Measurements from ENCODE around the gene LPCAT3.

The LPCAT3 gene

GRCh38 chr12:6963791-6964413 is 54.4 kb downstream of the LPCAT3 start:
- no peak for DNase-seq (ENCODE audit: low read depth)

- no peak for DNase-seq (ENCODE audit: low read depth)
Measured at GRCh38 chr12:6963016-6963731, 55.1 kb downstream of the LPCAT3 start.

GRCh38 chr12:6962285-6963015 is 55.8 kb downstream of the LPCAT3 start:
- no peak for DNase-seq (ENCODE audit: low read depth)

DNA sequence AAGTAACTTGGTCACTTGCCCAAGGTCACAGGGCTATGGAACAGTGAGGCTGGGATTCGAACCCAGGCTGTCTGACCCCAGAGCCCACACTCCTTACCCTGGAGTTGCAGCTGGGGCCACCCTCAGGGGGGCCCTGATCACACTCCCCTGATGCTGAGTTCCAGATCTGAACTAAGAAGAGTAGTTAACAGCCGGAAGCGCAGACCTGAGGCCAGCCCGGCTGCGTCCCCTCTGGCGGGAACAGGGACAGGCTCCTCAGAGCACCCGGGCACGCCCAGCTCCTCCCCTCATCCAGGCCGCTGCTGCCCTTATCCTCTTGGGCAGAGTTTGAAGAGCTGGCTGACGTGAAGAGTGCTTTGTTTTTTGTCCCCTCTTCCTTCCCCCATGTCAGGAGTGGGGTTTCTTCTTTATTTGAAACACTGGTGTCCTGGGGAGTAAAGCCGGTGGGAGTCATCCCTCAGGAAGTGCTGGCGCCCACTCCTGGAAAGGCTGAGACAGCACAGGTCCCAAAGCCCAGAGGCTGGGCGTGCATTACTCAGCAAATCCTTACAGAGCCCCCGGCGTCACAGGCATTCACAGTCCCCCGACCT is 56.5 kb downstream of the LPCAT3 start:
- DNase-seq (ENCODE audit: low read depth): no peak

- no peak for DNase-seq (ENCODE audit: low read depth)
Measured at GRCh38 chr12:6961278-6961694, 57.0 kb downstream of the LPCAT3 start.

DNA sequence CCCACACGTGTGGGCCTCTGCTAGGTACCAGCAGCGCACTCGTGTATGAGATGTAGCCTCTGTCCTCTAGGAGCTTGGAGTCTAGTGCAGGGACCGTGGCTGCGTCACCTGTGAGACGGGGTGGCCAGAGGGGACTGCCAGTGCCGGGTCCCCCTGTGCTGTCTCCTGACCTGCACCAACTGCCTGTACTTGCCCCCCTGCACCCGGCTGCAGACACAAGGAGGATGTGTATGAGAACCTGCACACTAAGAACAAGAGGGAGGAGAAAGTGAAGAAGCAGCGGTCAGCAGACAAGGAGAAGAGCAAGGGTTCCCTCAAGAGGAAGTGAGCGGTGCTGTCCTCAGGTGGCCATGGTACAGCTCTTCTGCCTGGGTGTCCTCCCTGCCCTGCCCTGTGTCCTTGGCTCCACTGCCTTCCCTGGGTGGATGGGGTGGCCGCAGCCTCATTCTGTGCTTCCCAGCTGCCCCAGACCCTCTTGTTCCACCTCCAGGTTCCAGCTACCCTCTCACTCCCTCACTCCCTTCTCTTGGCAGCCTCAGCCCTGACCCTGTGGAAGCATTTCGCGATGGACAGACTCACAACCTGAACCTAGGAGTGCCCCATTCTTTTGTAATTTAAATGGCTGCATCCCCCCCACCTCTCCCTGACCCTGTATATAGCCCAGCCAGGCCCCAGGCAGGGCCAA is 57.5 kb downstream of the LPCAT3 start:
- DNase-seq (ENCODE audit: low read depth): no peak

GRCh38 chr12:6959805-6960592 is 58.3 kb downstream of the LPCAT3 start:
- DNase-seq (ENCODE audit: low read depth): no peak

- no peak for DNase-seq (ENCODE audit: low read depth)
Measured at GRCh38 chr12:6959058-6959804, 59.0 kb downstream of the LPCAT3 start.

DNA sequence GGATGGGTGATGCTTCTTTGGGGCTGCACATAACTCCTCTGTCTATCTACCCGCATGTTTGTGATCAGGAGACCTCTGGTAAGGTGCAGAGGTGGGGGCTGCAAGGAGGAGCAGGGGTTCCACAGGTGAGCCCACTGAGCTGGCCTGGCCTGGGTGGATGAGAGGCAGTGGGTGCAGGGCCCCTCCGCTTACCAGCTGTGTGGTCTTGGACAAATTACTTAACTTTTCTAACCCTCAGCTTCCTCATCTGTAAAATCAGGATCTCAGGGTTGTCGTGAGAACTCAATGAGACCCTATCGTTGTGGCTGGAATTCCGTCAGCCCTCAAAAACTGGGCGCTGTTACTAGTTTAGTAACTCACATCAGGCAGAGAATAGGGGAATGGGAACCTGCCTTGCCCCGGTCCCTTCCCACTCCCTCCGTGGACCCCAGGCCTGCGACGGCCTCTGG is 59.6 kb downstream of the LPCAT3 start:
- DNase-seq (ENCODE audit: low read depth): no peak

DNA sequence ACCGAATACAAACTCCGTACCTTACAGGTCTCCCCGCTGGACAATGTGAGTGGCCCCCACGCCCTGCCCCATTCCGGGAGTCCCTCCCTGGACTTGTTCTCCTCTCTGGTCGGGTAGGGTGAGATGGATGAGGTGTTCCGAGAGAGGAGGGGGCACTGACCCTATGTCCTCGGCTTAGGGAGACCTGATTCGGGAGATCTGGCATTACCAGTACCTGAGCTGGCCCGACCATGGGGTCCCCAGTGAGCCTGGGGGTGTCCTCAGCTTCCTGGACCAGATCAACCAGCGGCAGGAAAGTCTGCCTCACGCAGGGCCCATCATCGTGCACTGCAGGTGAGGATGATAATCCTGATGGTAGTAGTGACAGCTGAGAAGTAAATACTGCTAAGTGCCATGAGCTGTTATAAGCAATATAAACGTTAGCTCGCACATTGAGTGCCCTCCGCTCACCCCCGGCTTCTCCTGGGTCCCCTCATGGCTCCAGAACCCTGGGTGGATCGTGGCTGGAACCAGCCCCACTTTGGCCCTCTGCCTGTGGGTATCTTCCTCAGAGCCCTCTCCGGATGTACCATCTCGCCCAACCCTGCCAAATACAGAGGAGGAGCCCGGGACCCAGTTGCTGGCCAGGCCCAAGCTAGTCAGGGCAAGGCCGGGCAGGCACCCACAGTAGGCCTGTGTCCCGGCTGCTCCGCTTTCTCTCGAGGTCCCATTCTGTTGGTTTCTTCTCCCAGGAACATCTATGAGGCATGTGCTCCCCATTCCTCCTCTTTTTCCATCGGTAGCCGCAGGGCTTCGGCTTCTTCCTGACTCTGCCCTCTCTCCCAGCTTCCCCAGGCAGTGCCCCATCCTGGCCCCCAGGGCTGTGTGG is 60.3 kb downstream of the LPCAT3 start:
- no peak for DNase-seq (ENCODE audit: low read depth)

DNA sequence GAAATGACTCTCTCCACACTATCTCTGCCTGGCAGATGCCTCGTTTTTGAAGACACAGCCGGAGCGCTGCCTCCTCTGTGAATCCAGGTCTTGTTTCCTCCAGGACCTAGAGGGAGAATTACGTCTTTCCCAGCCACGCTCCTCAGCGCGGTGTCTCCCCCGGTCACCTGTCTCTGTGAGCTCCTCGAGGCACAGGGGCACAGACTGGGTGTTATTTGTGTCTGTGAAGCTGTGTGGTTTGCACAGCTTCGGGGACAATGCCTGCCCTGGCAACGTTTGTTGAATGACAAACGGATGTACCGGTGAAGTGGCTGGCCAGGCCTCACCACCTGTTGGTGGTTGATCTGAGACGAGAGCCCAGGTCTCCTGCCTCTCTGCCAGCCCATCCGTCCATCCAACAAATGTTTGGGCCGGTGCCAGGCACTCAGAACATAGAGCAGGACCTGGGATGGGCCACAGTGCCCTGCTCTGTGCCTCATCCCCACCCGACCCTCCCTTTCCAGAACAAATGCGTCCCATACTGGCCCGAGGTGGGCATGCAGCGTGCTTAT is 61.0 kb downstream of the LPCAT3 start:
- DNase-seq (ENCODE audit: low read depth): no peak

GRCh38 chr12:6956021-6956727 is 62.1 kb downstream of the LPCAT3 start:
- no peak for DNase-seq (ENCODE audit: low read depth)

DNA sequence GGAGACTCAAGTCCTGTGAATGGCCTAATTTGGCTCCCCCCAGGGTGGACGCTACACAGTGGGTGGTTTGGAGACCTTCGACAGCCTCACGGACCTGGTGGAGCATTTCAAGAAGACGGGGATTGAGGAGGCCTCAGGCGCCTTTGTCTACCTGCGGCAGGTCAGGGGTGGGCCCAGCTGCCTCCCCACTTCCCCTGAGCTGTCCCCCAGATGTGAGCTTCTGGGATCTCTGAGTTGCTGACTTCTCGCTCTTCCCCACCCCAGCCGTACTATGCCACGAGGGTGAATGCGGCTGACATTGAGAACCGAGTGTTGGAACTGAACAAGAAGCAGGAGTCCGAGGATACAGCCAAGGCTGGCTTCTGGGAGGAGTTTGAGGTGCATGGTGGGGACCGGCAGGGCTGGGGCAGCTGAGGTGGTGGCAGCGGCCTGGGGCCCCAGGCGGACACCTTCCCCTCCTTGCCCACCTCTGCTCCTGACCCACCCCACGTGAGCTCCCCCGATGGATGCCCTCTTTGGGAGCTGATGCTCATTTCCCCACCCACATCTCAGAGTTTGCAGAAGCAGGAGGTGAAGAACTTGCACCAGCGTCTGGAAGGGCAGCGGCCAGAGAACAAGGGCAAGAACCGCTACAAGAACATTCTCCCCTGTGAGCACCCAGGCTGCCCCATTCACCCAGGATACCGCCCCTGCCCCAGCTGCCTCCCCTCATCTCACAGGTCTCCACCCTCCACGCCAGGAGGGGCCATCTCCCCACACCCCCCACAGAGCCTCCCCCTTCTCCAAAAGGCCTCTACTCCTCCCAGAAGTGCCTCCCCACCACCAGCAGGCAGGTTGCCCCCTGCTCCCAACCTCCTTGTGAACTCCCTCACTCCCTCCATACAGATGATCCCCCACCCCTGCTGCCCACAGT is 62.9 kb downstream of the LPCAT3 start:
- no peak for DNase-seq (ENCODE audit: low read depth)

- DNase-seq (ENCODE audit: low read depth): no peak
Measured at GRCh38 chr12:6954316-6955107, 63.8 kb downstream of the LPCAT3 start.

GRCh38 chr12:6953442-6954315 is 64.6 kb downstream of the LPCAT3 start:
- DNase-seq (ENCODE audit: low read depth): no peak

Measured in HS-5 (cell line).